Panc1 (cell line): ENCODE measurements around the gene RB1.

Source experiments
- CTCF ChIP-seq: fragments of 450-650 bp; IDR thresholded peaks from 2 replicates; pipeline ENCODE4 v1.5.1; 2017; ENCODE audit warnings: mild to moderate bottlenecking
- SIN3A ChIP-seq: IDR thresholded peaks from 2 replicates; pipeline ENCODE4 v1.6.1; 2012; ENCODE audit warnings: low read depth, mild to moderate bottlenecking, low read length, moderate library complexity, borderline replicate concordance; ENCODE audit not compliant: insufficient read depth
- TF ChIP-seq, protein P1 (sequence below), 2 experiments: IDR thresholded peaks; 2 replicates each; pipeline ENCODE4 v1.6.1; 2011 to 2012; ENCODE audit warnings: low read depth in 2 of 2, control low read depth in 1 of 2, low read length in 1 of 2, mild to moderate bottlenecking in 1 of 2, moderate library complexity in 1 of 2; ENCODE audit not compliant: insufficient read depth in 1 of 2

DNA sequence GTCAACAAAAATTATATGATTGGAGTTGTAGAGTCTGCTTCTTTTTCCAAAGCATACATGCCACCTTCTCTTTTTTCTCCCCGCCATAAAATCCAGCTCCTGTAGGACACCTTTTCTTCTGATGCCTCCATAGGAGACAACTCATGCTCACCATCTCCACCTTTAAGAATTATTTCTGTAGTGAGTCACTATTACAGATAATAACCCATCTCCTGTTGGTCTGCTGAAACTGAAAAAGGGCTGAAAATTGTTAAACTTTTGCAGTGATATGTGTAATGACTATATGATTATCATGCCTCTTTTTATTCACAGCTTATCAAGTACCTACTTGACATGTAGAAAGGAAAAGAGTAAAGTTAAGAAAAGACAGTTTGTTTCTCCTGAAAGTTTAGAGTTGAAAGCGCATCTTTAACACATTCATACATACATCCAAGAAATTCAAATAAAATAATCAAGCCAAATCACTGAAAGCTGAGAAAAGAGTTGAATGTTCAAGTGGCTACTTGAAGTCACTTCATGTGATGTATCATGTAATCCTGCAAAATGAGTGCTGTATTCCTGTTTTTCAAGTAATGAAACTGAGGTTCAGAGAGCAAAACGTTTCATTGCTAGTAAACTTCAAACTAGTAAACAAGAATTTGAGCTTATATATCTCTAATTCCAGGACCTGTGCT is 144.9 kb downstream of the RB1 start:
- no peak for TF ChIP-seq CTCF
- TF ChIP-seq SIN3A: no peak
- TF ChIP-seq, protein P1, sequence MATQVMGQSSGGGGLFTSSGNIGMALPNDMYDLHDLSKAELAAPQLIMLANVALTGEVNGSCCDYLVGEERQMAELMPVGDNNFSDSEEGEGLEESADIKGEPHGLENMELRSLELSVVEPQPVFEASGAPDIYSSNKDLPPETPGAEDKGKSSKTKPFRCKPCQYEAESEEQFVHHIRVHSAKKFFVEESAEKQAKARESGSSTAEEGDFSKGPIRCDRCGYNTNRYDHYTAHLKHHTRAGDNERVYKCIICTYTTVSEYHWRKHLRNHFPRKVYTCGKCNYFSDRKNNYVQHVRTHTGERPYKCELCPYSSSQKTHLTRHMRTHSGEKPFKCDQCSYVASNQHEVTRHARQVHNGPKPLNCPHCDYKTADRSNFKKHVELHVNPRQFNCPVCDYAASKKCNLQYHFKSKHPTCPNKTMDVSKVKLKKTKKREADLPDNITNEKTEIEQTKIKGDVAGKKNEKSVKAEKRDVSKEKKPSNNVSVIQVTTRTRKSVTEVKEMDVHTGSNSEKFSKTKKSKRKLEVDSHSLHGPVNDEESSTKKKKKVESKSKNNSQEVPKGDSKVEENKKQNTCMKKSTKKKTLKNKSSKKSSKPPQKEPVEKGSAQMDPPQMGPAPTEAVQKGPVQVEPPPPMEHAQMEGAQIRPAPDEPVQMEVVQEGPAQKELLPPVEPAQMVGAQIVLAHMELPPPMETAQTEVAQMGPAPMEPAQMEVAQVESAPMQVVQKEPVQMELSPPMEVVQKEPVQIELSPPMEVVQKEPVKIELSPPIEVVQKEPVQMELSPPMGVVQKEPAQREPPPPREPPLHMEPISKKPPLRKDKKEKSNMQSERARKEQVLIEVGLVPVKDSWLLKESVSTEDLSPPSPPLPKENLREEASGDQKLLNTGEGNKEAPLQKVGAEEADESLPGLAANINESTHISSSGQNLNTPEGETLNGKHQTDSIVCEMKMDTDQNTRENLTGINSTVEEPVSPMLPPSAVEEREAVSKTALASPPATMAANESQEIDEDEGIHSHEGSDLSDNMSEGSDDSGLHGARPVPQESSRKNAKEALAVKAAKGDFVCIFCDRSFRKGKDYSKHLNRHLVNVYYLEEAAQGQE (IDR thresholded peaks at IDR 0.05; ENCODE audit: insufficient read depth in 1 of 2, low read depth in 2 of 2, low read length in 1 of 2): no peak
